Fibroblast of mammary gland (primary cell): ENCODE measurements around the gene PALD1.
"Not testable (repeated sequence)": the region's sequence is repeated elsewhere in the genome, so short reads cannot be mapped to it uniquely, and the experiment has no call there.

ENCODE experiments used
- DNase-seq: peaks from one replicate; pipeline ENCODE4 v3.0.0-alpha.2; 2010; ENCODE audit warnings: low read depth
- H3K4me3 ChIP-seq: 2 replicates; pipeline ENCODE4 v1.5.1; 2011; ENCODE audit warnings: low read depth, mild to moderate bottlenecking, low read length, moderate library complexity; ENCODE audit not compliant: control insufficient read depth
- TF ChIP-seq, protein P1 (sequence below): conservative IDR thresholded peaks from 2 replicates; pipeline ENCODE4 v1.5.1; 2011; ENCODE audit warnings: low read depth, low read length, inconsistent platforms; ENCODE audit not compliant: control insufficient read depth, insufficient read depth

Gene PALD1

DNA sequence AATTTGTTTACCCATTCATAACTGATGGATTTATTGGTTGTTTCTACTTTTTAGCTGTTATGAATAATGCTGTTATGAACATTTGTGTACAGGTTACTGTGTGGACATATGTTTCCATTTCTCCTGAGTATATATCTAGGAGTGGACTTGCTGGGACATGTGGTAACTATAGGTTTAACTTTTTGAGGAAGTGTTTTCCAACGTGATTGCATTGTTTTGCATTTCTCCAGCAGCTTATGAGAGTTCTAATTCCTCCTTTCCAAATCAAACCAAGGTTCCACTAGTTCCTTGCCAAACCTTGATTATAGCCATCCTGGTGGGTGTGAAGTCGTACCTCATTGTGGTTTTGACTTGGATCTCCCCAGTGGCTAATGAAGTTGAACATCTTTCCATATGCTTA lies 126.6 kb downstream of the PALD1 start:
- H3K4me3 ChIP-seq = no peak overlapping the region
- TF ChIP-seq, protein P1, sequence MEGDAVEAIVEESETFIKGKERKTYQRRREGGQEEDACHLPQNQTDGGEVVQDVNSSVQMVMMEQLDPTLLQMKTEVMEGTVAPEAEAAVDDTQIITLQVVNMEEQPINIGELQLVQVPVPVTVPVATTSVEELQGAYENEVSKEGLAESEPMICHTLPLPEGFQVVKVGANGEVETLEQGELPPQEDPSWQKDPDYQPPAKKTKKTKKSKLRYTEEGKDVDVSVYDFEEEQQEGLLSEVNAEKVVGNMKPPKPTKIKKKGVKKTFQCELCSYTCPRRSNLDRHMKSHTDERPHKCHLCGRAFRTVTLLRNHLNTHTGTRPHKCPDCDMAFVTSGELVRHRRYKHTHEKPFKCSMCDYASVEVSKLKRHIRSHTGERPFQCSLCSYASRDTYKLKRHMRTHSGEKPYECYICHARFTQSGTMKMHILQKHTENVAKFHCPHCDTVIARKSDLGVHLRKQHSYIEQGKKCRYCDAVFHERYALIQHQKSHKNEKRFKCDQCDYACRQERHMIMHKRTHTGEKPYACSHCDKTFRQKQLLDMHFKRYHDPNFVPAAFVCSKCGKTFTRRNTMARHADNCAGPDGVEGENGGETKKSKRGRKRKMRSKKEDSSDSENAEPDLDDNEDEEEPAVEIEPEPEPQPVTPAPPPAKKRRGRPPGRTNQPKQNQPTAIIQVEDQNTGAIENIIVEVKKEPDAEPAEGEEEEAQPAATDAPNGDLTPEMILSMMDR = no peak
- DNase-seq = no peak

DNA sequence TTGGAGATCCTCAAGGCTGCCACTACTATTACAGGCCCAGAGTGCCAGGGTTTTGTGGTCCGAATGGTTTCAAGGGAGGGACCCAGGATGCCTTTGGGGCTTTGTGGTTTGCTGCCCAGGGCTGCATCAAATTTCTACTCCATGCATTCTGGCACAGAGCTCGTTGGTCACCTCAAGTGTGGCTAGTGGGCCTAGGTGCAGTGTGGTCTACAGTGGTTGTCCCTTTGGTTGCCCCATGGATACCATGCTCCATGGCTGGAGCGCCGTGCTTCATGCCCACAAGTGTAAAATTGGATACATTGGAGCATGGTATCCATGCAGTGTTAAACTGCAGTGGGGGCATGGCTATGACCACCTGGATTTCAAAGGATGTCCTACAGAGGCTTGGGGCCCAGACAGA lies 129.4 kb downstream of the PALD1 start:
- DNase-seq = no peak
- TF ChIP-seq, protein P1 = no peak
- no peak overlapping the region for H3K4me3 ChIP-seq

DNA sequence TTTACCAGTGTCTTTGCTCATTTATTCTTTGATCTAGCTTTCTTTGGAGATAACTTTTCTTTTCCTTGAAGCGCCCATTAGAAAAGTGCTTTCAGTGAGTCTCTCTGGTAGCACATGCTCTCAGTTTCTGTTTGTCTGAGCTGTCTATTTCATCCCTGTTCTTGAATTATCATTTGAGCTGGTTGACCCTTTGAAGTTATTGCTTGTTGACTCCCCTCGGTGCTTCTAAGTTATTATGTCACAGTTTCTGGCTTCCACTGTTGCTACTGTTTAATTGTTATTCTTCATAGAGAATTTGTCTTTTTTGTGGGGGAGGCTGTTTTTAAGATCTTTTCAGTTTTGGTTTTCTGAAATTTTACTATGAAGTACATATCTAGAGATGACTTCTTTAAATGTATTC lies 135.4 kb downstream of the PALD1 start:
- TF ChIP-seq, protein P1 = no peak
- H3K4me3 ChIP-seq = no peak overlapping the region
- no peak for DNase-seq

DNA sequence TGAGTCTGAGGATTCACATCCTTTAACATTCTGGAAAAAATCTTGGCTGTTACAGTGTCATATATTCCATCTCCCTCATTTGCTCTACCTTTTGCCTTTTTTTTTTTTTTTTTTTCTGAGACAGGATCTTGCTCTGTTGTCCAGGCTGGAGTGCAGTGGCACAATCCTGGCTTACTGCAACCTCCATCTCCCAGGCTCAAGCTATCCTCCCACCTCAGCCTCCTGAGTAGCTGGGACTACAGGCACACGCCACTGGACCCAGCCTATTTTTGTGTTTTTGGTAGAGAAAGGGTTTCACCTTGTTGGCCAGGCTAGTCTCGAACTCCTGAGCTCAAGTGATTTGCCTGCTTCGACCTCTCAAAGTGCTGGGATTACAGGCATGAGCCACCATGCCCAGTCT lies 135.8 kb downstream of the PALD1 start:
- DNase-seq, H3K4me3 ChIP-seq: not testable (repeated sequence)

DNA sequence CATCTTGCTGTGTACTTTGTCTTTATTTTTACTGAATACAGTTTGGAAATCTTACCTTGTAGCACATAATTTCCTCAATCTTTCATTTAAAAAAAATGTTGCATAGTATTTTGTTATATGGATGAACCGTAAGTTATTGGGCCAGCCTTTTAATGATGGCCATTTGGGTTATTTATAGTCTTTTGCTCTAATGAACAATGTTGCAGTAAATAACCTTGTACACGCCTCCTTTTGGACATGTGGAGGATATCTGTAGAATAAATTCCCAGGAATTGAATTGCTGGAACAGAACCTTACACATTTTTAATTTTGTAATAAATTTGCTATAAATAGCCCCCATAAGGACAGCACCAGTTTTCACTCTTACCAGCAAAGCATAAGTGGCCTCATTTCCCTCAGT lies 136.6 kb downstream of the PALD1 start:
- H3K4me3 ChIP-seq = no peak overlapping the region
- TF ChIP-seq, protein P1 = no peak
- DNase-seq = no peak

DNA sequence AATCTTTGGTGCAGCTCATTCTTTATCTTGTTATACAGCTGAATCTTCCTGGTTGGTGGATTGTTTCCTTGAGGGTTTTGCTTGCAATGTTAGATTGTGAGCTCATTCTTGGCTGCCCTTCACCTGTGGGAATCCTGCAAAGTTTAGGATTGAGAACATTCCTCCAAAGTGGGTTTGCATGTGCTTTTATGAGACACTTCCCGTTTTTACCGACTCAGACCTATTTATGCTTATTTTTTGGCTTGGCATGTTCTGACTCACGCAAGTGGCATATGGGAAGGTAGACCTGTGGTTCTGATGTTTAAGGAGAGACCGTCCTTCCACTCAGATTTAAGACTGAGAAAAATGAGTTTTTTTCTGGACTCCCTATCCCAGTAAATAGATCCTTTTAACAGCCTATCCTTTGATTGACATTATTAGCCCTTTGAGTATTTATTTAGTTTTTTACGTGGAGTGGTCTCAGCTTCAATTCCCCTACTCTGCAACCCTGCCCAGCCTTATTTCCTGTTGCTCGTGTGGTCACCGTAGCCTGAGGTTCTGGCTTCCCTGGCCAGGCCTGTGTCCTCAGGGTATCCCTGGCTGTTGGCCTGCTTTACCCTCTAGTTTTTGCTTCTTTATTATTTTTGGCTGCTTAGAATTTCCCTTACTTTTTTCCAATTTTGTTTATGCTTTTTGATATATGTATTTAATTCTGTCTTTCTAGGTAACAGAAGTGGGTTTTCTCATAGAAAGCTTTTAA lies 137.4 kb downstream of the PALD1 start:
- H3K4me3 ChIP-seq = no peak overlapping the region
- peak; percentile 31 for DNase-seq
- TF ChIP-seq, protein P1 = no peak

DNA sequence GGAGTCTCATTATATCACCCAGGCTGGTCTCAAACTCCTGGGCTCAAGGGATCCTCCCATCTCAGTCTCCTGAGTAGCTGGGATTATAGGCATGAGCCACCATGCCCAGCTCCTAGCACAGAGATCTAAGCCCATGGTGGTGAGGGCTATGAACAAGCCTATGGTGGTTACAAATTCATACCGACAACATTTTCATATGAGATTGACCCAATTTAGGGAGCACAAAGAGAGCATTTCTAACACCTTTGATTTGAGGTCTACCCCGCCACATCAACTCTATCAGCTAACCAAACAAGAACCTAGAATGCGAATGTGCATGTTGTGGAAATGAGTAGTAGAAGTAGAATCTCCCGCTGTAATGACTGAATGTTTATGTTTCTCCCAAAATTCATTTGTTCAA lies 138.2 kb downstream of the PALD1 start:
- TF ChIP-seq, protein P1 = no peak
- DNase-seq = no peak

More for the DNA sequence above, 138.2 kb downstream of the PALD1 start:
- no peak overlapping the region for H3K4me3 ChIP-seq
